ENCODE data around the gene IRS2. TPM values are rescaled to one million over a fixed set of nuclear protein-coding genes. Genes with fewer than 3 reads are reported as not detected.

IRS2 gene
- total RNA-seq, 2 donors from 2014 or later: 47.8 to 59.8 TPM

DNA sequence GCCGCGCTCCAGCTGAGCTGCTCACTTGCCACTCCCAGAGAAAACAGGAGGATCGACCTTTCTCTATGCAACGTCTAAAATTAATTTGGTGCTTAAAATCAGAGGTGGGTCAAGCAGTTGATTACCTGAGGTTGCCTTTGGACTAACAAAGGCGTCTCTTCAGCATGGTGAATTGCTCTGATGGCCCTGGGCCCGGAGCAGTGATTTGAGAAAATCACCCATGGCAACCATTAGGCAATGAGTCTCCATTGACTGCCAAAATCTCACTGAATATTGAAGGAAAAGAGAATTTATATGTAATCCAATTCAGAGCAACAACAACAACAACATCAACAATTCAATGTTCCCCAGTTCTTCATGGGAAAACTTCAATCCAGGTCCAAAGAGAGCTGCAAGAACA is 61.8 kb downstream of the IRS2 start:
- Histone ChIP-seq H3K27me3 (replicated peaks; ENCODE audit: insufficient read depth) (no peaks in the 10 kb centered on the region), H3K9me3 (no peaks in the 10 kb centered on the region), H3K36me3 (no peaks in the 10 kb centered on the region), H3K27ac (no peak overlapping the region), H3K4me1 (ENCODE audit: control insufficient read depth in 1 of 2, low read depth in 2 of 2) (no peaks in the 10 kb centered on the region), H3K4me3 (no peak overlapping the region)
- DNase-seq (ENCODE audit: low spot score) (no peak), ATAC-seq (ENCODE audit: insufficient number of reproducible peaks, low FRiP score, low read depth) (no peak)
- TF ChIP-seq, protein P1, sequence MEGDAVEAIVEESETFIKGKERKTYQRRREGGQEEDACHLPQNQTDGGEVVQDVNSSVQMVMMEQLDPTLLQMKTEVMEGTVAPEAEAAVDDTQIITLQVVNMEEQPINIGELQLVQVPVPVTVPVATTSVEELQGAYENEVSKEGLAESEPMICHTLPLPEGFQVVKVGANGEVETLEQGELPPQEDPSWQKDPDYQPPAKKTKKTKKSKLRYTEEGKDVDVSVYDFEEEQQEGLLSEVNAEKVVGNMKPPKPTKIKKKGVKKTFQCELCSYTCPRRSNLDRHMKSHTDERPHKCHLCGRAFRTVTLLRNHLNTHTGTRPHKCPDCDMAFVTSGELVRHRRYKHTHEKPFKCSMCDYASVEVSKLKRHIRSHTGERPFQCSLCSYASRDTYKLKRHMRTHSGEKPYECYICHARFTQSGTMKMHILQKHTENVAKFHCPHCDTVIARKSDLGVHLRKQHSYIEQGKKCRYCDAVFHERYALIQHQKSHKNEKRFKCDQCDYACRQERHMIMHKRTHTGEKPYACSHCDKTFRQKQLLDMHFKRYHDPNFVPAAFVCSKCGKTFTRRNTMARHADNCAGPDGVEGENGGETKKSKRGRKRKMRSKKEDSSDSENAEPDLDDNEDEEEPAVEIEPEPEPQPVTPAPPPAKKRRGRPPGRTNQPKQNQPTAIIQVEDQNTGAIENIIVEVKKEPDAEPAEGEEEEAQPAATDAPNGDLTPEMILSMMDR (IDR thresholded peaks at IDR 0.05): no peak

GRCh38 chr13:109723046-109723445 is 63.3 kb downstream of the IRS2 start:
- no peak for ATAC-seq (ENCODE audit: insufficient number of reproducible peaks, low FRiP score, low read depth)
- TF ChIP-seq, protein P1 (IDR thresholded peaks at IDR 0.05): no peak
- H3K9me3 ChIP-seq: no peaks in the 10 kb centered on the region

DNA sequence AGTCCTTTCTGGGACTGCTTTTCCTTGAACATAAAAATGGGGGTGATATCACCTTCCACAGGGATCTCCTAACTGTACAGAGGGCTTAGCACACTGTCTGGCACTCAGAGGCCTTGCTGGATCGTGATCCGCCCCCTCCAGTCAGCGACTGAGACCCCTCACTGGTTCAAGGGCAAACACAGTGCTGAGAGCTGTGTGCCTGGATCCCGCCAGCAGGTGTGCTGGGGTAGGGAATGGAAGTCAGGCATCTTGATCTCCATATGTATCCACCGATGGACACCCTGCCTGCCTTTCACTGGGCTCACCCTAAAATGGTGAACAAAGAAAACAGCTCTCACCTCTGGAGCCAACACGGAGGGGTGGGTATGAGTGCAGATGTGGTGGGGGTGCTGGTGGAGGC is 64.3 kb downstream of the IRS2 start:
- no peak for DNase-seq (ENCODE audit: low spot score)
- ATAC-seq (ENCODE audit: insufficient number of reproducible peaks, low FRiP score, low read depth): no peak
- TF ChIP-seq, protein P1 (IDR thresholded peaks at IDR 0.05): no peak

More at GRCh38 chr13:109723046-109723445, 63.3 kb downstream of the IRS2 start:
- no peak for DNase-seq (ENCODE audit: low spot score)
- no peak overlapping the region for H3K4me3 ChIP-seq
- no peaks in the 10 kb centered on the region for H3K36me3 ChIP-seq
- no peak overlapping the region for H3K27ac ChIP-seq
- H3K4me1 ChIP-seq (ENCODE audit: control insufficient read depth in 1 of 2, low read depth in 2 of 2): no peaks in the 10 kb centered on the region
- no peaks in the 10 kb centered on the region for H3K27me3 ChIP-seq (replicated peaks; ENCODE audit: insufficient read depth)

DNA sequence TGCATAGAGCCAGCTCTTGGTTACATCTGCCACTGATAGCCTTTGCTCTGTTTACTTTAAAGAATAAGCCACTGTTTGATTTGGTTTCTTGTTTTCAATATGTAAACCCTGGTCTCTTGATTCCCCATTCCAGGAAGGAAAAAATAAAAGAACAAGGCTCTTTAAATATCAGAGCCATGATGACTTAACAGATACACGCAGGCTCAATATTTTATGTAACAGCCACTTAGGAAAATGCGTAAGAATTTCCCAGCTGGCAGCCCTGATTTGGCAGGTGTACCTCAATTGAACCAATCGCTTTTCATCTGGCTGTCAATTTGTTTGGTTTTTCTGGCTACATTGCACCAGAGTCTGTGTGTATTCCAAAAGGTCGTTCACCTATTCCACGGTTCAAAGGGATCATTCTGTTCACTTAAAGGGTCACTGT is 65.6 kb downstream of the IRS2 start:
- Histone ChIP-seq H3K9me3 (no peaks in the 10 kb centered on the region), H3K27ac (no peak overlapping the region), H3K27me3 (replicated peaks; ENCODE audit: insufficient read depth) (no peaks in the 10 kb centered on the region), H3K4me1 (ENCODE audit: control insufficient read depth in 1 of 2, low read depth in 2 of 2) (no peaks in the 10 kb centered on the region), H3K4me3 (no peak overlapping the region), H3K36me3 (no peaks in the 10 kb centered on the region)
- TF ChIP-seq, protein P1 (IDR thresholded peaks at IDR 0.05): no peak
- DNase-seq (ENCODE audit: low spot score) (no peak), ATAC-seq (ENCODE audit: insufficient number of reproducible peaks, low FRiP score, low read depth) (no peak)

More for the DNA sequence above, 64.3 kb downstream of the IRS2 start:
- Histone ChIP-seq H3K36me3 (no peaks in the 10 kb centered on the region), H3K4me3 (no peak overlapping the region), H3K9me3 (no peaks in the 10 kb centered on the region), H3K4me1 (ENCODE audit: control insufficient read depth in 1 of 2, low read depth in 2 of 2) (no peaks in the 10 kb centered on the region), H3K27me3 (replicated peaks; ENCODE audit: insufficient read depth) (no peaks in the 10 kb centered on the region), H3K27ac (no peak overlapping the region)

DNA sequence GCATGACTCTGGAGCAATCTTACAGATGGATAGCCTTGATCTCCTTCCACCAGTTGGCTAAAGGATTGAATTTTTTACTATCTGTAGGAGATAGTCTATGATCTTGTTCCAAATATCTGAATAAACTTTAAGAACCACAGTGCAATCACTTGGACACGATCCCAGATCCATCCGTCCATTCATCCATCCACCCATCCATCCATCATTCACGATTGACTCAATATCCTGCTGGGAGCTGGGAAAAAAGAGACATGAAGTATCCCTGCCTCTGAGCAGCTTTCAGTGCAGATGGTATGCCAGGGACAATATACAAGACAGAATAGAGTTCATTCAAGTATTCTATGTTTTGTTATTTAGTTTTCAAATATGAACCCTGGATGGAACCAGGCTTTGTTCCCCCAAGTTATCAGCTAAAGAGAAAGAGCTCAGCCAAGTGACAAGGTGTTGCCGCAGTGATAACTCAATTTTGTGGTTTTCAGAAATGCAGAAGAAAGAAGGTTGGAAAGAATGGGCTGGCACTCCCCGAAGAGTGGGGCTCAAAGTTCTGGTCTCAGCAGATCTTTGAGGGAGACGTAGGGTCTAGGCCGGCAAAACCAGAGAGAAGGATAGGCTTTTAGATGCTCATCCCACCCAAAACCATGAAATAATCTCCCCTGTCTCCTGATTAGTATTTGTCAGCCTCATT is 66.3 kb downstream of the IRS2 start:
- no peak for ATAC-seq (ENCODE audit: insufficient number of reproducible peaks, low FRiP score, low read depth)
- no peak overlapping the region for H3K4me3 ChIP-seq
- no peaks in the 10 kb centered on the region for H3K36me3 ChIP-seq
- no peaks in the 10 kb centered on the region for H3K9me3 ChIP-seq
- H3K27ac ChIP-seq: no peak overlapping the region
- TF ChIP-seq, protein P1 (IDR thresholded peaks at IDR 0.05): no peak
- no peaks in the 10 kb centered on the region for H3K4me1 ChIP-seq (ENCODE audit: control insufficient read depth in 1 of 2, low read depth in 2 of 2)
- DNase-seq (ENCODE audit: low spot score): no peak
- no peaks in the 10 kb centered on the region for H3K27me3 ChIP-seq (replicated peaks; ENCODE audit: insufficient read depth)

All from thoracic aorta (tissue), 2 donors.